SIG-M5 treated with dmso at 0.1 percent for 504 hours (cell line): ENCODE data around the gene SLAMF1.

Source experiments
- DNase-seq: peaks from one replicate; lab custom pipeline; 2025; ENCODE audit not compliant: unreplicated experiment; lab: John Stamatoyannopoulos, UW

SLAMF1 gene

GRCh38 chr1:160646711-160647328, at the start of gene SLAMF1:
TSS of gene SLAMF1 (minus strand) at chr1:160647044. CDS start at chr1:160646945, 99 bp downstream.
- no peak for DNase-seq

- peak; percentile 48 for DNase-seq
Observed at GRCh38 chr1:160692390-160692789, 45.5 kb upstream of the SLAMF1 start.

- DNase-seq, result no peak
Observed at GRCh38 chr1:160685266-160685665, 38.4 kb upstream of the SLAMF1 start.

GRCh38 chr1:160682983-160683865, 36.4 kb upstream of the SLAMF1 start:
- peak; percentile 81 for DNase-seq

GRCh38 chr1:160681891-160682140, 35.0 kb upstream of the SLAMF1 start:
- DNase-seq, result no peak

GRCh38 chr1:160681066-160681890, 34.4 kb upstream of the SLAMF1 start:
- peak; percentile 82 for DNase-seq

- no peak for DNase-seq
Observed at GRCh38 chr1:160680399-160680798, 33.6 kb upstream of the SLAMF1 start.

GRCh38 chr1:160679893-160680292, 33.0 kb upstream of the SLAMF1 start:
- DNase-seq, result no peak

- no peak for DNase-seq
Observed at GRCh38 chr1:160676869-160677597, 30.2 kb upstream of the SLAMF1 start.

- DNase-seq, result peak; percentile 76
Observed at GRCh38 chr1:160675641-160676410, 29.0 kb upstream of the SLAMF1 start.

- DNase-seq, result no peak
Observed at GRCh38 chr1:160674415-160674814, 27.6 kb upstream of the SLAMF1 start.

GRCh38 chr1:160672789-160673695, 26.2 kb upstream of the SLAMF1 start:
- DNase-seq, result no peak

- no peak for DNase-seq
Observed at GRCh38 chr1:160671603-160672517, 25.0 kb upstream of the SLAMF1 start.

- DNase-seq, result no peak
Observed at GRCh38 chr1:160670701-160671100, 23.9 kb upstream of the SLAMF1 start.

GRCh38 chr1:160669802-160670201, 23.0 kb upstream of the SLAMF1 start:
- DNase-seq, result no peak

- no peak for DNase-seq
Observed at GRCh38 chr1:160669276-160669675, 22.4 kb upstream of the SLAMF1 start.

GRCh38 chr1:160667896-160668295, 21.1 kb upstream of the SLAMF1 start:
- no peak for DNase-seq

GRCh38 chr1:160666079-160666442, 19.2 kb upstream of the SLAMF1 start:
- DNase-seq, result no peak
